Limb (tissue), 2 donors: ENCODE measurements around the gene NRXN2.
A peak's percentile ranks its signal among the peaks of the same experiment; 100 is the strongest.

Experiments
- DNase-seq, 2 donors: peaks; one replicate each; pipeline ENCODE4 v3.0.0-alpha.2; 2016; ENCODE audit errors: extremely low spot score in 2 of 2

Gene NRXN2

DNA sequence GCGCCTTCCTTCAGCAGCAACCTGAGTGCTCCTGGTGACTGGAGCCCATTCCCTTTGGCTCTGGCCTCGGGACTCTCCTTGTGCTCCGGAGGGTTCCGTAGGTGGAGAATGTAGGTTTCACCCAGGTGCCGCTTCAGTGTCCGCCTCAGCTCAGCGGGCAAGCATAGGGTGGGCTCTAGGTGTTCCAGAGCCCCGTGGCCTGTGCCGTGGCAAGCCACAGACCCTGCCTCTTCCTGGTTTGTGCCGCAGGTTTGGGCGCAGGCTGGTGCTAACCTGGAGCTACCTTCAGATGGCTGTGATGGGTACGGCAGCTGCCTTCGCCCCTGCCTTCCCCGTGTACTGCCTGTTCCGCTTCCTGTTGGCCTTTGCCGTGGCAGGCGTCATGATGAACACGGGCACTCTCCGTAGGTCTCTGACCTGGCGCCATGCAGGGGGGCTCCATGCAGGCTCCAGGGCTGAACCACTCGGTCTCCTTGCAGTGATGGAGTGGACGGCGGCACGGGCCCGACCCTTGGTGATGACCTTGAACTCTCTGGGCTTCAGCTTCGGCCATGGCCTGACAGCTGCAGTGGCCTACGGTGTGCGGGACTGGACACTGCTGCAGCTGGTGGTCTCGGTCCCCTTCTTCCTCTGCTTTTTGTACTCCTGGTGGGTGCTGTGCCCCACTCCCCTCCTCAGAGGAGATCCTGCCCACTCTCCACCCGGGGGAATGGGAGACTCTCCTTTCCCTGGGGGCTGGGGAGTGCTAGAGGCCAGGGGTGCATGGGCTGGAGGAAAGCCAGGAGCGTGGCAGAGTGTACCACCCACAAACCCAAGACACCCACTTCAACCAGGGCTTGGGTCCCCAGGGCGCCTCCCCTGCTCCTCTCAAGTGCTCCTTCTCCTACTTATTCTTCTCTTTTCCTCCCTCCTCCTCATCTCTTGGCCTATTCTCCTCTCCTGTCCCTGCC is 129.6 kb downstream of the NRXN2 start:
- DNase-seq: no peak

DNA sequence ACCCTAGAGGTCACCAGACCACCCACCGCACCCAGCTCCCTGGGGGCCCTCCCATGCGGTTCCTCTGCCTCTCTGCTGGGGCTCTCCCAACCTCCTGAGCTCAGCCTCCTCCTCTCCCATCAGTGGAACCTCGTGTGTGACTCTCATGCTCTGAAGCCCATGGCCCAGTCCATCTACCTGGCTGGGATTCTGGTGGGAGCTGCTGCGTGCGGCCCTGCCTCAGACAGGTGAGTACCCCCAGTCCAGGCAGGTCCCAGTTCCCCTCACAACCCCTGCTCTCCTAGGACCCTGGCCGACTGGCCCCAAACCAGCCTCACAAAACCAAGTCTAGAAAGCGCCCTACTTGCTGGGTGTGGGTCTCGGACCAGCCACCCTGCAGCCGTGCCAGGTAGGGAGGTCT is 130.3 kb downstream of the NRXN2 start:
- DNase-seq: no peak

DNA sequence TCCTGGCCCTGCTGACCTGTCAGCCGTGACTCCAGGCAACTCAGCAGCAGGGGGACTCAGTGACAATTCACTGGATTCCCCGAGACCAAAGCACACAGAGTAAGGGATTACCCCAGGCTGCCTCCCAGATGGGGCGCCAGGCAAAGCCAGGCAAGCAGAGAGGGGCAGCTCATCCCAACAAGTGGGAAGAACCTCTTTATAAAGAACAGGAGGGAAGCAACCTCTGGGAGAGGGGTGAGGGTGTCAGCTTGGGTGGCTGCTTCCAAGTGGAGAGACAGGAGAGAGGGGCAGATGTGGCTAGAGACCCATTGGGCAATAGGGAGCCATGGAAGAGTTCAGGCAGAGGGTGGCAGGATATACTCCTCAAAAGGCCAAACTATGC is 130.8 kb downstream of the NRXN2 start:
- no peak for DNase-seq

DNA sequence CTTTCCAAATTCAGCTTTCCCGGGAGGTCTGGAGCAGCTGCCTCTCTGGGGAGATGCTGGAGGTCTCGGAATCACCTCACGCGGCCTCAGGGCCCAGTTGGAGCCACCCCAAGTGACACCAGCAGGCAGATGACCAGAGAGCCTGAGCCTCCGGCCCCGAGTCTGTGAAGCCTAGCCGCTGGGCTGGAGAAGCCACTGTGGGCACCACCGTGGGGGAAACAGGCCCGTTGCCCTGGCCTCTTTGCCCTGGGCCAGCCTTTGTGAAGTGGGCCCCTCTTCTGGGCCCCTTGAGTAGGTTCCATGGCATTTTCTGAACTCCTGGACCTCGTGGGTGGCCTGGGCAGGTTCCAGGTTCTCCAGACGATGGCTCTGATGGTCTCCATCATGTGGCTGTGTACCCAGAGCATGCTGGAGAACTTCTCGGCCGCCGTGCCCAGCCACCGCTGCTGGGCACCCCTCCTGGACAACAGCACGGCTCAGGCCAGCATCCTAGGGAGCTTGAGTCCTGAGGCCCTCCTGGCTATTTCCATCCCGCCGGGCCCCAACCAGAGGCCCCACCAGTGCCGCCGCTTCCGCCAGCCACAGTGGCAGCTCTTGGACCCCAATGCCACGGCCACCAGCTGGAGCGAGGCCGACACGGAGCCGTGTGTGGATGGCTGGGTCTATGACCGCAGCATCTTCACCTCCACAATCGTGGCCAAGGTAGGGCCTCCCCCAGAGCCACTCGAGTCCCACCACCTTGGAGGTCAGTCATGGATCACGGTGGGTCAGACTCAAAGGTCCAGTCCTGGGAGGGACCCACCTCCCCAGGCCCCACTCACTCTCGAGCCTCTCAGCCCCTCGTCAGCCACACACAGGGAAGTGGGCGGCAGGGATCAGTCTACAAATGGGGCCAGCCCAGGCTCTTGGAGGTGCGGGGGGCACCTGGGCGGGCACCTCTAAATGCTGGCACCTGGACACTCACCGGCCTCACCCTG is 131.5 kb downstream of the NRXN2 start:
- DNase-seq: no peak

DNA sequence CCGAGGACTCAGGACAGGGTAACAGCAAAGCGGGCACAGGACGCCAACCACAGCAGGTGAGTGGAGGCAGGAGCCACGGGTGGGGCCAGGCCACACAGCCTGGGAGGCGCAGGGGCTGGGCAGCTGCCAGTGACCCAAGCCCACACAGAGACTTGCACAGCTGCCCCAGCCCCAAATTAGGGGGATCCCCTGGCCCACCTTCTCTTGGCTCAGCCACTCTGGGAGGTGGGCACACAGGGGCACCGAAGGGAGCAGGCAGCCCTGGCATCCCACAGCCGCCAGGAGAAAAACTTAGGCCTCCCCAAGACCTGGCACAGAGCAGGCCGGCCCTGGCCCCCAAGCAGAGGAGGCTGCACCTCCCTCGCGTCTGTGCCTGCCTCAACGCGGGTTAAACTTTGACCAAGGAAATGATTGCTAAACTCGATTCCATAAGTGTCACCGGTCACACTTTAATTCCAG is 132.2 kb downstream of the NRXN2 start, which contains the start of gene SLC22A12:
SLC22A12 (plus strand) TSS at position 458 of the 459 bp plus-strand sequence. CDS start 337 bp downstream, outside the sequence.
- no peak for DNase-seq

DNA sequence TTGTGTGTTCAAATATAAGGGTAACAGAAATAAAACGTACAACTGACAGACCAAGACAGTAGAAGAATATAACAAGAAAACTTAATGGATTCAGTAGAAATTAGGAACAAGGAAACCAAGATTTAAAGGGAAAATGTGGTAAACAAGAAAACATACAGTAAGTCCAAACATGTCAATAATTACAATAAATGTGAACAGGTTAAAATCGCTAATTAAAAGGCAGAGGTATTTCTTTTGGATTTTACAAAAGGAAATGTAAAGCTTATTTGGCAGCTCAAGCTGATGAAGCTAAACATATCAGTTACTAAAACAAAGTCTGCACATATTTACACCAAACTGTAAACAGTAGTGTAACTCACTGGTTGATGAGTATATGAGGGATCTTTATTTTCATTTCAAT is 134.3 kb downstream of the NRXN2 start:
- DNase-seq: no peak

DNA sequence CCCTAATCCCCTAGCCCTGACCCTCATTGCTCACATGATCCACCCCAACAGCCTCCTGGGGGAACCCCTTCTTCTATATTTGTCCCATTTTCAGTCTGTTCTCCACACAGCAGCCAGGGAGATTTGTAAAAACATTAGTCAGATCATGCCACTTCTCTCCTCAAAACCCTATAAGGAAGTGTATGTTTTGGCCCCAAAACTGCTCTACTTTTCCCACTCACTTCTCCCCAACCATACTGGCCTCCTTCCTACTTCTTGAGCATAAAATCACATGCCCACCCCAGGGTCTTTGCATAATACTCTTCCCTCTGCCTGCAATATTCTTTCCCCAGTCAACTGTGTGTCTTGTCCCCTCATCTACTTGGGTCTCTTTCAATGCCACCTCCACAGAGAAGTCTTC is 136.6 kb downstream of the NRXN2 start:
- no peak for DNase-seq

DNA sequence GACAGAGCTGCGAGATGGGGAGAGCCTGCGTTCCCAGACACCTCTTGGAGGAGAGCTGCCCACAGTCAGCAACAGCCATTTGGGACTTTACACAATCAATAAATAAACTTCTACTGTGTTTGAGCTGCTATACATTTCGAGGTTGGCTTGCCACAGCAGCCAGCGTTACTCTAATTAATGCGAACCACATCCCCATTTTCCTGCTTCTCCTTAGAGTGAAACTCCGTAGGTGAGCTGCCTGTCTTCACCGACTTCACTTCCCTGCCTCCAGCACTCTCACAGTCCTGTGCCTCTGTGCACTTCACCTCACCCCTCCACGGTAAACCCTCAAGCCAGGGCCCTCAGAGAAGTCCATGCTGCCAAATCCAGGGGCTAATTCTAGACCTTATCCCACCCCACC is 137.8 kb downstream of the NRXN2 start:
- no peak for DNase-seq

DNA sequence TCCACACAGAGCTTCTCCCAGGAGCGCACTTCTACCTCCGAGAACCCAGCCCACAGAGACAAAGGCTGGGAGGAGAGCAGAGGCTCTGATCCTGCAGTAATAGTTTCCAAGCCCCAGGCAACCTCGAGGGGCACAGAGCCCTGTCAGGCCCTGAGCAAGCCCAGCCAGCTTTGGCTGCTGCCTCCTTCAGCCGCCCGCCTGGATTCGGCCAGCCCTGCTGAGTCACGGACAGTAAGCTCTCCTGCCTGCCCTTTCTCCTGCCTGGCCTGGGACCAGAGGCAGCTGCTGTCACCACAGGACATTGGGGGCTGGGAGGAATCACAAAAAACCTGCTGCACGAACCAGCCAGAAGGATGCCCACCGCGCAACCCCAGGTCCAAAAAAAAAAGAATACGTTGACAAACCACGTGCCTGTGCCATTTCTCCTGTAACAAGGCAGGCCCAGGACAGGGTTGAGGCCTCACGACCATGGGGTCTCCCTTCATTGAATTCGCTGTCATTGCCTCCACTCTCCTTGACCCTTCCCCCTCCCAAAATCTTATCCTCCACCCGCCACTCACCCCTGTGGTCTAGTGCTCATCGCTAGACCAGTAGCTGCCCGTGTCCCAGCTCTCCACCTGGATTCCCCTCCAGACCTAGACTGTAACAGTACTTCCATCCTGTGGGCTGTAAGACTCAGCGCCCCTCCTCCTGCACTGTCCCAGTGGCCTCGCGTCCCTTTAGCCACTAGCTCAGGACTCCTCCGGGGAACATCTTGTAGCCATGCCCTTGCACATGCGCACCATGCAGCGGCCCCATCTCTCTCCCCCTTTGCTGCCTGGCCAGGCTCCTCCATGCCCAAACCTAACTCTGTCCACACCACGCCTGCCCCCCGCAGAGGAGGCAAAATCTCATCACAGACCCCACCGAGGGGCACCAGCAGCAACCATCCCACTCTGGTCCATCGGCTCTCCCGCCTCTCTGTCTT is 139.4 kb downstream of the NRXN2 start:
- DNase-seq: no peak

DNA sequence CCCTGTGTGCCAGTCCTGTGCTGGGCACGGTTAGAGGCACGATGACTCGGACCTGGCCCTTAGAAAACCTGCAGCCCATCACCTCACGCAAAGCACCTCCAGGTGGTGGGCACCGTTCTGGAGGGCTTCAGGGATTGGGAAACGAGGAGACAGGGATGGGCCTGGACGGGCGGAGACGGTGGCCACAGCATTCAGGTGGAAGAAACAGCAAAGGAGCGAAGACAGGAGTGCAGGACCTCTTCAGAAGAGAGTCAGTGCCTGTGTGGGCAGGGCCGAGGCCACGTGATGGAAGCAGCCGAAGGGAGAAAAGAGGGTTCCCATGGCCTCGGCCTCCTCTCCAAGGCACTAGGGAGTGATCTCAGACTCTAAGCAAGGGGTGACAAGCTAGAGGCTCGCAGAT is 140.1 kb downstream of the NRXN2 start:
- DNase-seq: no peak

DNA sequence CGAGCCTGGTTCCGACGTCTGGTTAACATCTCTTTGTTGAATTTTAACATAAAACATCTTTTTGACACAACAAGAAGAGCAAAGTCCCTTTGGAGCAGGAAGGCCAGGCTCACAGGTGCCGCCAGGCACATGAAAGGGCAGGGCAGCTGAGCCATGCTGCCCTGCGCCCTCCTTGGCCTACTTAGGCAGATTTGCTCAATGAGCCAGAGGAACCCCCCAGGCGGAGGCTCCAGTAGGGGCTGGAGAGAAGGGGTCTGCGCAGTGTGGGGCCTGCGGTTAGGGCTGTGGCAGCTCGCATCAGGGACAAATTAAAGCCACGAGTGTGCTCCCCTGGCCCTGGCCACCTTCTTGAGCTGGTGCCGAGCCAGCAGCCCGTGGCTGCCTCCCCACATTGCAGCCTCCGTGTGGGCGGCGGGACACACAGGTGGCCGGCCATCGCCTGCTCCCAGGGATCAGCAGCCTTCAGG is 141.9 kb downstream of the NRXN2 start:
- DNase-seq: no peak

DNA sequence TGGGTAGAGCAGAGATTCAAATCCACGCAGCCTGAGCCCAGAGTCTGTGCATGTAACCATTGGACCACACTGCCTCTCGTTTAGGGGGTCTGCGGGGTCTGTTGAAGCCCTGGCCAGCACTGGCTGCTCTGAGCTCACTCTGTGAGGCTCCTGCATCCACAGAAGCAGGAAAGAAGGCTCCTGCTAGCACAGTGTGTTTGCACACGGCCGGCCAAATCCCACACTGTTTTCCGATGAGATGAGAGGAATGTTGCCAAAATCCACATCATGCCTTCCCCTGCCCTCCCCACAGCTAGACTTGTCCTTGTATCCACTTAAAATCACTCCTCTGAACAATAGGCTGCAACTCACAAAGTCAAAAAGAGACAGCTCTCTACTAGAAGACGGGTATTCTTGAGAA is 142.6 kb downstream of the NRXN2 start:
- peak in 1 of 2 donors; percentile 65 for DNase-seq

DNA sequence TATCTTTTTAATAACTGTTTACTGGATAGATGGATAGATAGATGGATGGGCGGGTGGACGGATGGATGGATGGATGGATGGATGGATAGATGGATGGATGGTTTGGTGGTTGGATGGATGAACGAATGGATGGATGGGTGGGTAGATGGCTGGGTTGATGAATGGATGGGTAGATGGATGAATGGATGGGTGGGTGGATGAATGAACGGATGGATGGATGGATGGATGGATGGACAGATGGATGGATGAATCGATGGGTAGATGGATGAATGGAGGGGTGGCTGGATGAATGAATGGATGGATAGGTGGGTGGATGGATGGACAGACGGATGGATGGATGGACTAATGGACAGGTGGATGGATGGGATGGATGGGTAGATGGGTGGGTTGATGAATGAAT is 145.8 kb downstream of the NRXN2 start:
- no peak for DNase-seq

DNA sequence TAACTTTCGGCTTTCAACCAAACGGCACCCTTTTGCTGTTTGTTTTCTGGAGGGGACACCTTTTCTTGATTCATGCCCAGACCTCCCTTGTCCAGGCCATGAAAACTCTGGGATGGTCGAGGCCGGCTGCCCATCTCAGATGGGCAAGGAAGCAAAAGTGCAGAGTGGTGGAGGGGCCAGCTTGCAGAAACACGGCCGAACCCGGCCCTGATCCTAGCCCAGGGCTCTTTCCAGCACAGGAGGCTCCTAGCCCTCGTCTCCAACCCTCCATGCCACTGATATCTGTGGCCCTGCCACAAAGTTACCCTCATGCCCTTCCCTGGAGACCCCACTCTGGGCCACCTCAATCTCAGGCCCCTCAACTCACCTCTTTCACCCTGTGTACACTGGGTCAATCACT is 150.9 kb downstream of the NRXN2 start:
- DNase-seq: no peak

DNA sequence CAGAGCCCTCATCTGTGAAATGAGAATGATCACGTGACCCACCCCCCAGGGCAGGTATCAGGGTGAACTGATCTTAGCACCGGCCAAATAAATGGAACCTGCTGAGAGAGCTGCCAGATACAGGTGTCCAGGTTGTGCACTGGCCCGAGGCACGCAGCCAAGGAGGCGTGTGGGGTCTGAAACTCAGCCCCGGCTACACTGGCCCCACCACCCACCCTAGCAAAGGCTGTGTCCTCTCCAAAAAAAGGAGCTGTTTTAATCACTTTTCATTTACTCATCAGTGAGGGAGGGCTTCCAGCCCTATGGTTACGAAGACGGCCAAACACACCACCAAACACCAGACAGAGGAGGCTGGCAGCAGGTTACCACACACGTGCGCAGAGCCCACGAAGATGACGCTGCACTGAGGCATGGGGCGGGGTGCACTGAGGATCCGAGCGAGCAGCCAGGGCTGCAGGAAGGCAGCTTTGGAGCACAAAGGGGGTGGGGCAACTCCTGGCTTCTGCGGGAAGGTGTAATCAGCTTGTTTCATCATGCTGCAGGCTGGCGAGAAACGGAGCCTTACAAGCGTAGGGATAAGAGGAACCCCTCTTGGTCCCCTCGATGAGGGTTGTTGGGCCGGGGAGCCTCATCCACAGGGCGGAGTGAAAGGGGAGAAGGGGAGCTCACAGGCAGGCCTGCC is 151.4 kb downstream of the NRXN2 start:
- DNase-seq: no peak

DNA sequence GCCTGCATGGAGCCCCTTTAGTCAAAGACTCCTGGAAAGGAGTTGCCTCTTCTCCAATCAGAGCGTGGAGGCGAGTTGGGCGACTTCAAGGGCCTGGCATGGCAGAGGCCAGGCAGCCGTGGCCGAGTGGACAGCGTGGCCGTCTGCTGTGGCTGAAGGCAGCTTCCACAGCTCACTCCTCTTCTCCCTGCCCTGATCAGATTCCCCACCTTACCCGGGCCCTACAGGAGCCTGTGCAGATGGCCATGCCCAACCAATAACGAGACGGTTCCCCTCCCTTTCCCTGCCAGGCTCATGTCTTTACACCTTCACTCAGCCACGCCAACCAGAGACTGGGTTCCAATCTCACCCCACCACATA is 152.0 kb downstream of the NRXN2 start:
- no peak for DNase-seq

DNA sequence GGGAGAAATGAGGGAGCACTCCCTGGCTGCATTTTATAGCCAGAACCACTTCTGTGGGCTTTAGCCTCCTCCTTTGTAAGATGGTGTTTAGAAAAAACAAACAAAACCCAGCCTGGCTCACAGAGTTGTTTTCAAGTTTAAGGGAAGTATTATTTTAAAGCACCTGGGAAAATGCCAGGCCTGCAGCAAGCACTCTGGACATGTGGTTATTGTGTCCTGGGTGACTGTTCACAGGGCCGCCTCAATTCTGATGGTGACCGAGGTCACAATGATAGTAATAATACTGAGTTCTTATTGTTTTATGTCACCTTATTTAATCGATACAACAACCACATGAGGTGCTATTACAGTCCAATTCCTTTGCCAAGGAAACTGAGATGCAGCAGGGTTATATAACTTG is 152.7 kb downstream of the NRXN2 start:
- DNase-seq: no peak

DNA sequence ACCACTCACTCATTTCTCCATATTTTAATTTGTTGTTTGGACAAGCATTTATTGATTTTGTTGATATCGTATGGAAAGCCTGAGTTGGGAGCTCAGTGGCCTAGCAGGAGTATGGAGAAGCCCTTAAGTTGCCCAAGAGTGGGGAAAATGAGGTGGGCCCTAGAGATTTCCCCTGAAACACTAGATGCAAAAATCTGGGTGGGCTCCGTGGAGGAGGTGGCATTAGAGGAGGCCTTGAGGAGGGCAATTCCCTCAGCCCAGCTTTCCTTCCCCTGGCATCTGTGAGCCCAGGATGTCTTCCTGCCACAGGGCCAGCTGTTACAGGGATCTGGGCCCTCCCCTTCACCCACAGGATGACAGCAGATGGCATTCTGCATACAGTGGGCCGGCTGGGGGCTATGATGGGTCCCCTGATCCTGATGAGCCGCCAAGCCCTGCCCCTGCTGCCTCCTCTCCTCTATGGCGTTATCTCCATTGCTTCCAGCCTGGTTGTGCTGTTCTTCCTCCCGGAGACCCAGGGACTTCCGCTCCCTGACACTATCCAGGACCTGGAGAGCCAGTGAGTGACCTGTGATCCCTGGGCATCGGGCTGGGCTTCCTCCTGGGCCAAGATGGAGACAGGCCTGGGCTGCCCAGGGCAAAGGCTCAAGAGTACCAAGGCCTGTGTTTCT is 153.6 kb downstream of the NRXN2 start:
- no peak for DNase-seq

DNA sequence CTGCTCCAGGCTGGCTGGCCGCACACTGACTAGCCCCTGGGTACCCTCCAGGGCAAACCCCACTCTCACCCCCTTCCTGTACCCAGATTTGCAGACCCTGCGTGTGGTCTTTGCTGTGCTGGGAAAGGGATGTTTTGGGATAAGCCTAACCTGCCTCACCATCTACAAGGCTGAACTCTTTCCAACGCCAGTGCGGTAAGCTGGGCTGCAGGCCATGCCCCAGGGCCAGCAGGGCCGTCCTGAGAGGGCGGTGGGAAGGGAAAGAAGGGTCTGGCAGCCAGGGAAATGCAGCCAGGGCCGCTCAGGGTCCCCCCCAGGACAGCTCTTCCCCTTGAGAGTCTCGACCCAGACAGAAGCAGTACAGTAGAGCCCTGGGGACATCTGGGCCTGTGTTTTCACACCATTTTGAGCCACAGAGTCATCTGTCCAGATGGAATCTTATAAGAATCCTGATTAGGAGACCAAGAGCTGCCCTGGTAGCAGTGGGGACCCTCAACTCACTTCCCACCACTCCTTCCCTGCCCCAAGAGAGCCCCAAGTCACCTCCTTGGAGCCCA is 154.3 kb downstream of the NRXN2 start:
- no peak for DNase-seq
